Stomach smooth muscle (tissue), 2 donors: ENCODE results near the gene LAMC3.

Source experiments
- H3K27ac ChIP-seq: one replicate; pipeline ENCODE4 v1.7.0; 2013; ENCODE audit warnings: mild to moderate bottlenecking, low read length, inconsistent platforms
- H3K27me3 ChIP-seq, 2 donors: one replicate each; pipeline ENCODE4 v1.7.0; 2013; ENCODE audit warnings: low read length in 2 of 2; ENCODE audit not compliant: insufficient read depth in 2 of 2, control insufficient read depth in 1 of 2
- H3K36me3 ChIP-seq, 2 donors: one replicate each; pipeline ENCODE4 v1.7.0; 2013; ENCODE audit warnings: low read length in 2 of 2; ENCODE audit not compliant: control insufficient read depth in 2 of 2, insufficient read depth in 2 of 2
- H3K4me1 ChIP-seq: one replicate; pipeline ENCODE4 v1.7.0; 2013; ENCODE audit warnings: low read length; ENCODE audit not compliant: control insufficient read depth, insufficient read depth
- H3K4me3 ChIP-seq, 2 donors: one replicate each; pipeline ENCODE4 v1.7.0; 2013; ENCODE audit warnings: low read length in 2 of 2
- H3K9ac ChIP-seq, 2 donors: one replicate each; pipeline ENCODE4 v1.7.0; 2013; ENCODE audit warnings: low read length in 2 of 2, mild to moderate bottlenecking in 1 of 2
- H3K9me3 ChIP-seq, 2 donors: one replicate each; pipeline ENCODE4 v1.7.0; 2013; ENCODE audit warnings: low read length in 2 of 2; ENCODE audit not compliant: control insufficient read depth in 2 of 2
- donor health status: healthy.
- donor health status: Pancreatic carcinoma.

LAMC3 gene

DNA sequence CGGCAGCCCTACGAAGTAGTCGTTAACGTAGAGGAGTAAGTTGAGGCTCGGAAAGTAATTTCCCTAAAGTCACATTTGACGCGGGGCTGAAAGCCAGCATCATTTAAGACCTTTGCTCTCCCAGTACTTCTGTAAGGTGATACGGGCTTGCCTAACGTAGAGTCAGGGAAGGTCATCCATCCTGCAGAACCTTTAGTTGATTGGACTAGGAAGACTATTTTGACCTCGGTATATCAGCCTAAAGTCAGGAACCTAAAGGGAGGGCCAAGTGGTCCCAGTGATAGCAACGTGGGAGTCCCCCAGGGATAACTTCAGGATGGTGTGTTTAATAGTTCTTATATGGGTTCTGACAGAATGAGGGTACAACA, 117.1 kb downstream of the LAMC3 start:
- Histone ChIP-seq H3K27ac (peak overlapping the region; percentile 87), H3K9ac (peak overlapping the region; percentile 87 to 99), H3K36me3 (peaks cover 29 to 33% of the 10 kb centered on the region in 2 donors), H3K4me3 (peak overlapping the region; percentile 76 to 100), H3K27me3 (no peaks in the 10 kb centered on the region), H3K4me1 (peaks cover 17% of the 10 kb centered on the region), H3K9me3 (no peaks in the 10 kb centered on the region)

DNA sequence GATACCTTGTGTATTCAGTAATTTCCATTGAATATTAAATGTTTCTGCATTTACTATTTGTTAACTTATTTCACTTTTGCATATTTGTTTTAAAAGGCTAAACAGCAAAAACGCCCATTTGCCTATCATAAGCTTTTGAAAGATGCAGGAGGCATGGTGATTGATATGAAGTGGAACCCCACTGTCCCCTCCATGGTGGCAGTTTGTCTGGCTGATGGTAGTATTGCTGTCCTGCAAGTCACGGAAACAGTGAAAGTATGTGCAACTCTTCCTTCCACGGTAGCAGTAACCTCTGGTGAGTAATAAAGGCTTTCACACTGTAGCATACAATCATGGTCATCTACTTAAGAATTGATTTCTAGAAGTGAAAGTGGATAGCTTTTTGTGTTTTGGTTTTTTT, 120.2 kb downstream of the LAMC3 start:
- no peaks in the 10 kb centered on the region for H3K9me3 ChIP-seq
- H3K9ac ChIP-seq = no peak overlapping the region
- H3K36me3 ChIP-seq = peaks cover 52 to 54% of the 10 kb centered on the region in 2 donors
- no peak overlapping the region for H3K27ac ChIP-seq
- H3K27me3 ChIP-seq = no peaks in the 10 kb centered on the region
- H3K4me1 ChIP-seq = peaks cover 17% of the 10 kb centered on the region
- H3K4me3 ChIP-seq = no peak overlapping the region

DNA sequence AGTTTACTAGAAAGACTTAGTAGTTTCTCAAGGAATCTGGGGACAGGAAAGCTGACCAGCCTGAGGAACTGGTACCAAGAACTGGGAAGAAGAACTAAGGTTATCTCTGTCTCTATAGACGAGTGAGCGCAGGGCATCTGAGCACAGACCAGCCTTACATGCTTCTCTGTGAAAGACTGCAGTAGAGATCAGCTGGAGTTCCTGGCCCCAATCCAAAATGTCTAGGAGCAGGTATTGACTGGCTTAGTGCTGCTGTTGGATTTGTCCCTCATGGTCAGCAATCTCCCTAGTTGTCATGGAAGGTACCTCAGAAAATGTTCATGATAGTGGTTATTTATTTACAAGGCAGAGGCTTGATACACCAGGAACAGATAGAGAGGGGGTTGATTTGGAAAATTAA, 129.7 kb downstream of the LAMC3 start:
- Histone ChIP-seq H3K27ac (no peak overlapping the region), H3K36me3 (peaks cover 58 to 72% of the 10 kb centered on the region in 2 donors), H3K9ac (no peak overlapping the region), H3K4me1 (no peaks in the 10 kb centered on the region), H3K9me3 (no peaks in the 10 kb centered on the region), H3K4me3 (no peak overlapping the region), H3K27me3 (no peaks in the 10 kb centered on the region)

DNA sequence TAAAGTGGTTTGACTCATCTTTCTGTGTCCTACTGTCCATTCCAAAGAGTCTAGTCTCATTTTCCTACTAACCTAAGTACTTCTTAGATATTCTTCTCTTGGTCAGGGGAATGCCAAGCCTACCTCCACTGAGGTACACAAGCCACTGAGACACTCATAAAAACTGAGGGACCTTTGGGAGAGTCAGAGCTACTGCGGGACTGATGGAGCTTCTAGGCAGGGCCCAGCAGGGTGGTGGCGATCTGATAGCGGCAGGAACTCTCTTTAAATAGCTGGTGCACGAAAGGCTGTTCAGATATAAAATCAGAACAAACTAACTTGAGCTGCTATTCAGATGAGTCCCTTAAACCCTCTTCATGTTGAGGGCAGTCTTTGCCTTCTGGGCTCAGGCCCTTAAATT, 131.1 kb downstream of the LAMC3 start:
- H3K36me3 ChIP-seq = peaks cover 59 to 74% of the 10 kb centered on the region in 2 donors
- no peak overlapping the region for H3K9ac ChIP-seq
- no peaks in the 10 kb centered on the region for H3K27me3 ChIP-seq
- no peaks in the 10 kb centered on the region for H3K9me3 ChIP-seq
- H3K4me3 ChIP-seq = no peak overlapping the region
- no peak overlapping the region for H3K27ac ChIP-seq
- no peaks in the 10 kb centered on the region for H3K4me1 ChIP-seq

DNA sequence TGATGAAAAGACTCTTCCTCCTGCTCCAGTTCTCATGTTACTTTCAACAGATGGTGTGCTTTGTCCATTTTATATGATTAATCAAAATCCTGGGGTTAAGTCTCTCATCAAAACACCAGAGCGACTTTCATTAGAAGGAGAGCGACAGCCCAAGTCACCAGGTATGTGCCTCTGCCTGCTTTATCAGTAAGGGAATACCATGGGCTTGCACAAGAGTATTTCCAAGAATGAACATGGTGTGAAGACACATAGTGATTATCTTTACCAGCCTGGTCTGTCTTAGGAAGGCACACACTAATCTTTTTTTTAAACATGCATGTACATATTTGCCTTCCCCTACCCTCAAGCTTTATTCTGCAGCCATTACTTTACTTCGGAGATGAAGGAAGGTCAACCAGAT, 131.6 kb downstream of the LAMC3 start:
- no peaks in the 10 kb centered on the region for H3K9me3 ChIP-seq
- H3K27me3 ChIP-seq = no peaks in the 10 kb centered on the region
- H3K9ac ChIP-seq = no peak overlapping the region
- H3K36me3 ChIP-seq = peaks cover 62 to 74% of the 10 kb centered on the region in 2 donors
- H3K27ac ChIP-seq = no peak overlapping the region
- no peaks in the 10 kb centered on the region for H3K4me1 ChIP-seq
- no peak overlapping the region for H3K4me3 ChIP-seq

DNA sequence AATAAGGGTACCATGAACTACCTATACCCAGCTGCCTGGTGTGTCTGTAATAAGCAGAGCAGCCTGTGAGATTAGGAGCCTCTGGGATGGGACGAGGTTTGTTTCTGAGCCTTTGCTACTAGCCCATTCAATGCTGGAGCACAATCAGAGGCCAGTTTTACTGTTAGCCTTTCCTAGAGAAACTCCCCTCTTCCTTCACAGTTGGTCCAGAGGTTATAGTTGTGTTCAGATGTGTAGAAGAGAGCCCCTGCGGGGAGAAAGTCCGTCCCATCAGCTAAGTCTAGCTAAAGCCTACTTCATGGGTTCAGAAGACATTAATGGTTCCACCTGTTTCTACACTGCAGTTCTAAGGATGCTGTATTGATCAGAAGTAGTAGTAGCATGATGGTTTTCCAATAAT, 133.2 kb downstream of the LAMC3 start:
- no peaks in the 10 kb centered on the region for H3K27me3 ChIP-seq
- no peaks in the 10 kb centered on the region for H3K4me1 ChIP-seq
- H3K4me3 ChIP-seq = no peak overlapping the region
- H3K9ac ChIP-seq = no peak overlapping the region
- H3K27ac ChIP-seq = no peak overlapping the region
- no peaks in the 10 kb centered on the region for H3K9me3 ChIP-seq
- H3K36me3 ChIP-seq = peaks cover 58 to 70% of the 10 kb centered on the region in 2 donors
